ENCODE results near the gene SDC1. TPM values are rescaled to one million over a fixed set of nuclear protein-coding genes. Genes with fewer than 3 reads are reported as not detected.
A peak's percentile ranks its signal among the peaks of the same experiment; 100 is the strongest.

SDC1 gene
- polyA plus RNA-seq, 1 donor, result 49.7 TPM

DNA sequence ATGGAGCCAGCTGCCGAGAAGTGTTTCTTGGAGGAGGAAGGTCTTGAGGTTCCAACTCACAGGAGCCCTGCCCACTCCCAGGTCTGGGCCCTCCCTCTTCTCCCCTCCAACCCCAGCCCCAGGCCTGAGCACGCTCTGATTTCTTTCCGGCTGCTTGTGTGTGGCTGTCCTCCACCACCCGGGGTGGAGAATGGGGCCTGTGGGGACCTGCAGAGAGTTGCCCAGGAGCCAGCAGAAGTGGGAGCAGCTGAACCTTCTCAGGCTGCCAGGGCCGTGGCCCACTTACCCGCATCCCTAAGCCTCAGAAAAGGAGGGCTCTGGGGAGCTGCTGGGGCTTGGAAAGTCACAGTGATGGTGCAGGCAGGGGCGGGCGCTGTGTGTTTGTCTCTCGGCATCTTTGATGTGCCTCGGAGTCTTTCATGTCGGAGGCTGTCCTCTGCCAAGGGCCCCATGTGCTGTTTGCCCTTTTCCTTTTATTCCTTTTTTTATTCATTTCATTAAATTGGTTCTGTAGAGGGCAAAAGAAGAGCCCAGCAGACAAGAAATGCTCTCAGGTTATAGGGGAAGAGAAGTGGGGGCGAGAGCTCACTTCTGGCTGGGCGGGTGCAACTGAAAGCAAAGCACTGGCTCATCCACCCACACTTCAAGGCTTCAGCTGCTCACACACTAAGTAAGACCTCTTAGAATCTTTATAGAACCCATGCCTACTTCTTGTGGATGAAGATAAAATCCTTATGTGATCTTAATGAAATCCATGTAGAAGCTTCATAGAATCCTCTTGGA lies 52.5 kb downstream of the SDC1 start:
- H3K9me3 ChIP-seq (ENCODE audit: control insufficient read depth, low read depth, low read length), result no peaks in the 10 kb centered on the region
- WGBS (ENCODE audit: insufficient coverage, low lambda C conversion rate), result no CpG with 5 or more reads among the region's 13 CpGs
- no peak overlapping the region for H3K4me3 ChIP-seq (ENCODE audit: low read length)
- peaks cover 15% of the 10 kb centered on the region for H3K4me1 ChIP-seq (ENCODE audit: control insufficient read depth, insufficient read depth, low read length)
- no peaks in the 10 kb centered on the region for H3K36me3 ChIP-seq (ENCODE audit: control insufficient read depth, insufficient read depth, low read length)
- H3K27me3 ChIP-seq (ENCODE audit: control insufficient read depth, insufficient read depth, low read length), result no peaks in the 10 kb centered on the region
- no peak for DNase-seq
- H3K27ac ChIP-seq (ENCODE audit: low read length), result no peak overlapping the region

DNA sequence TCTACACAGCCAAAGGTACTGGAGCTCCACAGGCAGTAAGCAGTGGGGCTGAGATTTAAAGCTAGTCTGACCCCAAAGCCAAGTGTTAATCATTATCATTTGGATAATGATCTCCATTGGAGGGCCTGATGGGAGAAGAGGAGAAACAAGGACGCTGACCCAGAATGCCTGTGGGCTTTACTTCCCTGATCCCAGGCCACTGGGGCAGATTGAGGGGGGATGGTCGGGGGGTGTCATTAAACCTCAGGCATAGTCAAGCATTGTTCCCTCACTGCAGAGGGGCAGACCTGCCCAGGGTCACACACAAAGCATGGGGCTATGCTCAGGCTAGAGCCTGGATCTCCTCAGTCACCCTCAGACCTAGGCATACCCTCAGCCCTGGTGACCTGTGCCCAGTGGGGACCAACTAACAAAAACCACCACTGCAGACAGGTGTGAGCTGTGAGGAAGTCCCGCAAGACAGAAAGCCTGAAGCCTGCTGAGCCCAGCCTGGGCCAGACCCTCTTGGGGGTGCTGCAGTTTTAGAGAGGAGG lies 53.4 kb downstream of the SDC1 start:
- Histone ChIP-seq H3K4me1 (ENCODE audit: control insufficient read depth, insufficient read depth, low read length) (peaks cover 15% of the 10 kb centered on the region), H3K27ac (ENCODE audit: low read length) (no peak overlapping the region), H3K9me3 (ENCODE audit: control insufficient read depth, low read depth, low read length) (no peaks in the 10 kb centered on the region), H3K27me3 (ENCODE audit: control insufficient read depth, insufficient read depth, low read length) (no peaks in the 10 kb centered on the region), H3K36me3 (ENCODE audit: control insufficient read depth, insufficient read depth, low read length) (no peaks in the 10 kb centered on the region), H3K4me3 (ENCODE audit: low read length) (no peak overlapping the region)
- peak in 1 of 2 donors; percentile 42 for DNase-seq
- WGBS (ENCODE audit: insufficient coverage, low lambda C conversion rate), result no CpG with 5 or more reads among the region's 3 CpGs

DNA sequence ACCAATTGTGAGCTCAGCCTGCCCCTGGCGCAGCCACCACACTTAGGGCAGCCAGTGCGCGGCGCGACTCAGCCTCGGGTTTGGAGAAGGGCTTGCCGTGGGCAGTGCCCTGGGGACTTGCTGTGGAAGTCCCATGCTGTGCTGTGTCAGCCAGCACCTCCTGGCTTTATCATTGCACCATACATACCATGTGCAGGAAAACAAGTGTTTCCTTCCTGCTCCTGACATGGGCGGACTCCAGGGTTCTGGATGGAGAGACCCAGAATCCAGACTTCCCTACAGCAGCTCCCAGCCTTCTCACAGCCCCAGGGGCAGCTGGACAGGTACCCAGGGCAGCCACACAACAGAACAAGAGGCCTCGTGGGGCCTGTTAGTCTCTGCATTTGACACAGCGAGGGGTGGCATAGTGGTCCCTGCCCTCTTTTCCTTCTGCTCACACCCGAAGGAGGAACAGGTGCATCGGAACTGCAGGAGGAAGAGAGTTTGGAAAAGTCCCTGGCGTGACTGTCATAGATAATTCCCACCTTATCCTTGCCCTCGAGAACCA lies 54.2 kb downstream of the SDC1 start:
- Histone ChIP-seq H3K4me3 (ENCODE audit: low read length) (no peak overlapping the region), H3K27ac (ENCODE audit: low read length) (no peak overlapping the region), H3K9me3 (ENCODE audit: control insufficient read depth, low read depth, low read length) (no peaks in the 10 kb centered on the region), H3K36me3 (ENCODE audit: control insufficient read depth, insufficient read depth, low read length) (no peaks in the 10 kb centered on the region), H3K27me3 (ENCODE audit: control insufficient read depth, insufficient read depth, low read length) (no peaks in the 10 kb centered on the region), H3K4me1 (ENCODE audit: control insufficient read depth, insufficient read depth, low read length) (peaks cover 15% of the 10 kb centered on the region)
- no peak for DNase-seq
- WGBS (ENCODE audit: insufficient coverage, low lambda C conversion rate), result no CpG with 5 or more reads among the region's 14 CpGs

DNA sequence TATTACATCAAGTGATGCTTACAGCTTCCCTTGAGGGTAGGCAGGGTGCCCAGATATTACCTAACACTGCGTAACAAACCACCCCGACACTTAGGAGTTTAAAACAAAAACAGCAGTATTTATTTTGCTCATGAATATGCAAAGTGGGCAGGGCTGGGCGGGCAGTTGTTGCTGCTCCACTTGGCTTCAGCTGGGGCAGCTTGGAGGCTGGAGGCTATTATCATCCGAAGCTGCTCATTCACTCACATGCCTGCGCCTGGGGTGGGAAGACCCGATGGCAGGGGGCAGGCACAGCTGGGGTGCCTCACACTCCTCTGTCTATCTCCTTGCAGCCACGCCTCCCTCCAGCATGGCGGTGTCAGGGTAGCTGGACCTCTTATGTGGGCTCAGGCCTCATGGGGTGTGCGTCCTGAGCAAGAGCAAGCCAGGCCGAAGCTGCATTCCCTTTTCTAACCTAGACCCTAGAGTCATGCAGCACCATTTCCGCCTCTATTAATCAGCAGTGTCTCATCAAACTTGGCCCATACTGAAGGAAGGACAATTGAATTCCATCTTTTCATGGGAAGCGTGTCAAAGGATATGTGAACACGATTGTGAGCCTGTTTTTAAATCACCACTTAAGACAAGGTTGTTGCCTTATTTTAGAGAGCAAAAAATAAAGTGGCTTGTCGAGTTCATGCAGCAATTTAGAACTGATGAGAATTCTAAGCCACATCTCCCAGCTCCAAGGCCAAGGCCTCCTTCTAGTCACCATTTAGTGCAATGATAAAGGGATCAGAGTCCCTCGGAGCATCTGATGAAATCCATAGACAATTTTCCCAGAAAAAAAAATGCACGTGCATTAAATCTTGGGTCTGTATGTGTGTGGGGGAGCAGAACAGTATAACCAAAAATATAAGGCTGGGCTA lies 54.9 kb downstream of the SDC1 start:
- DNase-seq, result peak in 1 of 2 donors; percentile 44
- Histone ChIP-seq H3K9me3 (ENCODE audit: control insufficient read depth, low read depth, low read length) (no peaks in the 10 kb centered on the region), H3K4me1 (ENCODE audit: control insufficient read depth, insufficient read depth, low read length) (peaks cover 15% of the 10 kb centered on the region), H3K36me3 (ENCODE audit: control insufficient read depth, insufficient read depth, low read length) (no peaks in the 10 kb centered on the region), H3K4me3 (ENCODE audit: low read length) (no peak overlapping the region), H3K27me3 (ENCODE audit: control insufficient read depth, insufficient read depth, low read length) (no peaks in the 10 kb centered on the region), H3K27ac (ENCODE audit: low read length) (no peak overlapping the region)
- 80% methylated on average over 3 of the region's 16 CpGs for WGBS (ENCODE audit: insufficient coverage, low lambda C conversion rate)

DNA sequence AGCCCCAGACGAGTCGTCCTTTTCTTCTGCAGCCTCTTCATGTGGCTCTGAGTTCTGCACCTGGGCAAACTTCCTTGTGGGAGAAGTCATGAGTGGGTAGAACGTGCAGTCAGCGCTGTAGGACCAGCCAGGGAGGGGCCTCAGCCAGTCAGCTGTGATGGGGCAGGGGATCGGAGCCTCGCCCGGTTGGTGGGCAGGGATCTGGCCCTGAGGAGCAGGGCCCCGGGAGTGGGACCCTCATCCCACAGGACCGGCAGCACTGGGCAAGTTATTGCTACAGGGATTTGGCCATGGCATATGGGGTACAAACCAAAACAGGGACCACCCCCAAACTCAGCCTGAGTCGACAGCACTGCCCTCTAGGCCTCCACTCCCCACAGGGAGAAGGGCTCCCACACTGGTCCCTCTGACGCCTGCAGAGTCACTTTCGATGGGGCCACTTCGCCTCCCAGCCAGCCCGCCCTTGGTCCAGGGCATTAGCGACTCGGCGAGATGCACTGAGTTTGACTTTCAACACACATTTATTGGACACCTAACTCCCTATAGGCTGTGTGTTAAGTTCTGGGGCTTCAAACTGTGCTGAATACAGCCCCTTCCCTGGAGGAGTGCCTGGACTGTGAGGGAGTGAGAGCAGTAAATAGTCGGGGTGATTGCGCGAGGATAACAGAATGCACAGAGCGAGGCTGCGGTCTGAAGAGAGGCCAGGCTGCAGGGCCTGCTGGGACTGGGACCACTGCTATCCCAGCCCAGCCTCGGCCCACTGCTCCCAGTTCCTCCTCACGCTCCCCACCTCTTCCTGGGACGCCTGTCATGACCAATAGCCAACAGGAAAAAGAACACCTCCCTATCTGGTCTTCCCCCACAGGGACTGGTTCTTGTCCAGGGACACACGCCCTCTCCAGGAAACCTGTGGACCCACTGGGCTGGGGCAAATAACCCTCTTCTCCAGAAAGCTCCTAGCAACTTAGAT lies 55.9 kb downstream of the SDC1 start:
- WGBS (ENCODE audit: insufficient coverage, low lambda C conversion rate), result no CpG with 5 or more reads among the region's 26 CpGs
- Histone ChIP-seq H3K27me3 (ENCODE audit: control insufficient read depth, insufficient read depth, low read length) (no peaks in the 10 kb centered on the region), H3K4me1 (ENCODE audit: control insufficient read depth, insufficient read depth, low read length) (peaks cover 15% of the 10 kb centered on the region), H3K27ac (ENCODE audit: low read length) (no peak overlapping the region), H3K36me3 (ENCODE audit: control insufficient read depth, insufficient read depth, low read length) (no peaks in the 10 kb centered on the region), H3K4me3 (ENCODE audit: low read length) (no peak overlapping the region), H3K9me3 (ENCODE audit: control insufficient read depth, low read depth, low read length) (peaks cover 5% of the 10 kb centered on the region)
- DNase-seq, result no peak

DNA sequence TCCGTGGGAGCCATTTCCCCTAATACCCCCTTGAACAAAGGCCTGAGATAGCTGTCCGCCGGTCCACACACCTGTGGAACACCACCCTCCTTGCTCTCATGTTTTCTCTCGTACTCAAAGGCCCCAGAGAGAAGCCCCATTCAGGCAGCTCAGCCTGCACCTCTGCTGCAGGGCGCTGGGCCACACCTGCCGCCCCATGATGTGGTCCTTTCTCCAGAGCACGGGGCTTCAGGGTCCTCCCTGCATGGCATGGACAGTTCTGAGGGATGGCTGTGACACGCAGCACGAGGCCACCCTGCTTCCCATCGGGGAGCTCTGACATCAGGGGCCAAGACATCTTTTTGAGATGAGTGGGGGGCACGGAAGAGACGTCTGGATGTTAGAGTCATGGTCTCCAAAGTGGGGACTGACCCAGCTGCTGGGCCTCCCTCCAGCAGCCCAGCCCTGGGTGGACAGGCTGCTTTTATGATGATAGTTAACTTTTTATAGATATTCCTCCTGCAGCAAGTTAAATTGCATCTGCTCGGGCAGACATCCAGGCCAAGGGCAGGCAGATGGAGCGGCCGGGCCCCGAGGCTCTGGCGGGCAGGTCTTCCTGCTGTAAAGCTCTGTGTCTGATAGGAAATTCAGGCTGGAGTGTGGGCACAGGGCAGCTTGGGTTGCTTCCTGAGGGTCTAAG lies 56.7 kb downstream of the SDC1 start:
- no peak overlapping the region for H3K27ac ChIP-seq (ENCODE audit: low read length)
- H3K27me3 ChIP-seq (ENCODE audit: control insufficient read depth, insufficient read depth, low read length), result no peaks in the 10 kb centered on the region
- H3K4me1 ChIP-seq (ENCODE audit: control insufficient read depth, insufficient read depth, low read length), result peaks cover 15% of the 10 kb centered on the region
- no peaks in the 10 kb centered on the region for H3K36me3 ChIP-seq (ENCODE audit: control insufficient read depth, insufficient read depth, low read length)
- H3K9me3 ChIP-seq (ENCODE audit: control insufficient read depth, low read depth, low read length), result peaks cover 5% of the 10 kb centered on the region
- no CpG with 5 or more reads among the region's 17 CpGs for WGBS (ENCODE audit: insufficient coverage, low lambda C conversion rate)
- no peak for DNase-seq
- H3K4me3 ChIP-seq (ENCODE audit: low read length), result no peak overlapping the region

DNA sequence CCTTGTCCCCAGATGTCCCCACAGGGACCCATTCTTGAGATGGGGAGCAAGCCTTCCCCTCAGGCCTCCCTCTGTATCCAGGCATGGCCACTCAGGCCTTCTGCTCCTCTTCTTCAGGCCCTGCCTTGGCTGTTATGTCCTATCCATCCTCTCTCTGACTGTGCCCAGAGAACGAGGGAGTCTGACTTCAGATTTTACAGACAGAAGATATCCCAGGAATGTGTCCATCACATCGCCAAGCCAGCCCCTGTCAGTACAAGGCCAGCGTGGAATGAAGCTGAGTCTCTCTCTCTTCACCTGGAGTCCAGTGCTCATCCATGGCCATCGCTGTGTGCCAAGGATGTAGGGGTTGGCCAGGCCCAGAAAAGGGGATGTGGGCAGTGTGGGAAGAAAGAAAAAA lies 57.6 kb downstream of the SDC1 start:
- H3K9me3 ChIP-seq (ENCODE audit: control insufficient read depth, low read depth, low read length), result peaks cover 5% of the 10 kb centered on the region
- H3K4me1 ChIP-seq (ENCODE audit: control insufficient read depth, insufficient read depth, low read length), result peaks cover 15% of the 10 kb centered on the region
- H3K36me3 ChIP-seq (ENCODE audit: control insufficient read depth, insufficient read depth, low read length), result no peaks in the 10 kb centered on the region
- H3K4me3 ChIP-seq (ENCODE audit: low read length), result no peak overlapping the region
- 83% methylated on average over 1 of the region's 4 CpGs for WGBS (ENCODE audit: insufficient coverage, low lambda C conversion rate)
- no peak for DNase-seq
- H3K27ac ChIP-seq (ENCODE audit: low read length), result no peak overlapping the region
- H3K27me3 ChIP-seq (ENCODE audit: control insufficient read depth, insufficient read depth, low read length), result no peaks in the 10 kb centered on the region

DNA sequence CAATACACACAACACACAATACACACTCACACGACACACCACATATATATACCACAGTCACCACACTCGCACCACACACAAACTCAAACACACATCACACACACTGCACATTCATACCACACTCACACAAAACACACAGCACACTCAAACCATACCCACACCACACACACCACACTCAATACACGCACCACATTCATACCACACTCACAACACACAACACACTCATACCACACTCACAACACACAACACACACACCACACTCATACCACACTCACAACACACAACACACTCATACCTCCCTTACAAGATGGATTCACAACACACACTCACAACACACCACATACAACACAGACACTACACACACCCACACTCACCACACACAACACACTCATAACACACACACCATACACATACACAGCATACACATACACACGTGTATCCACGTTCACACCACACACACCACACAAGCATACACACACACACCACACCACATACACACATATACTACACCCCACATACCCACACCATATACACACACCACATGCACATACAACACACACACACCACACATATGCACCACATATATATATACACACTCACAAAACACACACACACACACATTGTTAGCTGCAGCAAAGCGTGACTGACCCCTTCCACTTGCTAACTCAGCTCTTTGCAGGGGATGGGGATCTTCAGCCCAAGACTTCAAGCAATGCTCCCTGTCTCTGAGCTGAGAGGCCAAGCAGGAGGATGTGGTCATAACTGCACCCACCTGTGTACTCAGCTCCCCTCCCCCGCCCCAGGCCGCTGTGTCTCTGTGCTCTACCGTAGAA lies 59.0 kb downstream of the SDC1 start:
- no peak overlapping the region for H3K27ac ChIP-seq (ENCODE audit: low read length)
- no CpG with 5 or more reads among the region's 9 CpGs for WGBS (ENCODE audit: insufficient coverage, low lambda C conversion rate)
- peaks cover 7% of the 10 kb centered on the region for H3K4me1 ChIP-seq (ENCODE audit: control insufficient read depth, insufficient read depth, low read length)
- peaks cover 5% of the 10 kb centered on the region for H3K9me3 ChIP-seq (ENCODE audit: control insufficient read depth, low read depth, low read length)
- H3K4me3 ChIP-seq (ENCODE audit: low read length), result no peak overlapping the region
- H3K36me3 ChIP-seq (ENCODE audit: control insufficient read depth, insufficient read depth, low read length), result no peaks in the 10 kb centered on the region
- H3K27me3 ChIP-seq (ENCODE audit: control insufficient read depth, insufficient read depth, low read length), result no peaks in the 10 kb centered on the region
- no peak for DNase-seq
